Fibroblast of the aortic adventitia (primary cell): ENCODE results near the gene CDC42EP2. TPM values are rescaled to one million over a fixed set of nuclear protein-coding genes. Genes with fewer than 3 reads are reported as not detected.

Source experiments
- DNase-seq: peaks from one replicate; pipeline ENCODE4 v3.0.0-alpha.2; 2010; ENCODE audit warnings: low read depth
- H3K4me3 ChIP-seq: 2 replicates; pipeline ENCODE4 v1.5.1; 2011; ENCODE audit warnings: low read depth, mild to moderate bottlenecking, control low read depth, low read length, moderate library complexity
- CTCF ChIP-seq: IDR thresholded peaks from 2 replicates; pipeline ENCODE4 v1.5.1; 2011; ENCODE audit warnings: mild to moderate bottlenecking, low read length, control low read depth, inconsistent platforms; ENCODE audit not compliant: insufficient read depth
- total RNA-seq: library from RNA; depleted of rRNA; stranded (reverse); fragments of >200 nt; gene quantifications from 2 replicates; pipeline ENCODE4 v1.2.3, GENCODE V29; 2012; ENCODE audit warnings: low replicate concordance

The CDC42EP2 gene
- total RNA-seq, 1 donor = 28.0 TPM

- peak; percentile 100 for DNase-seq
- H3K4me3 ChIP-seq = peak overlapping the region; percentile 4
- TF ChIP-seq CTCF = no peak
Measured at GRCh38 chr11:65290448-65291165, 24.1 kb upstream of the CDC42EP2 start.

GRCh38 chr11:65291613-65292012 is 23.1 kb upstream of the CDC42EP2 start:
- no peak for TF ChIP-seq CTCF
- H3K4me3 ChIP-seq = peak overlapping the region; percentile 34
- DNase-seq = peak; percentile 83

GRCh38 chr11:65292890-65293289 is 21.8 kb upstream of the CDC42EP2 start:
- no peak for TF ChIP-seq CTCF
- no peak overlapping the region for H3K4me3 ChIP-seq
- DNase-seq = no peak

- TF ChIP-seq CTCF = no peak
- no peak overlapping the region for H3K4me3 ChIP-seq
- DNase-seq = no peak
Measured at GRCh38 chr11:65293909-65294381, 20.7 kb upstream of the CDC42EP2 start.

GRCh38 chr11:65295001-65295400 is 19.7 kb upstream of the CDC42EP2 start:
- no peak for TF ChIP-seq CTCF
- DNase-seq = no peak

GRCh38 chr11:65295571-65296341 is 18.9 kb upstream of the CDC42EP2 start:
- no peak for TF ChIP-seq CTCF
- DNase-seq = no peak
- H3K4me3 ChIP-seq = no peak overlapping the region

More at GRCh38 chr11:65295001-65295400, 19.7 kb upstream of the CDC42EP2 start:
- no peak overlapping the region for H3K4me3 ChIP-seq
